Heart right ventricle (tissue), 16 donors: ENCODE results near the gene NCKAP5. TPM values are rescaled to one million over a fixed set of nuclear protein-coding genes. Genes with fewer than 3 reads are reported as not detected.

ENCODE experiments used
- ATAC-seq, 8 donors: fragments of 200-7000 bp; cut with Tn5 transposase; one replicate each; pipeline ENCODE4 v1.9.1; 2020; ENCODE audit warnings: mild to moderate bottlenecking in 8 of 8, moderate library complexity in 8 of 8, moderate number of reproducible peaks in 1 of 8
- DNase-seq, 2 donors: peaks; one replicate each; pipeline ENCODE4 v3.0.0-alpha.2; 2020
- H3K27ac ChIP-seq, 10 donors: fragments of 200-600 bp; sonication (generic) in 2 of 10; one replicate each; pipeline versions ENCODE4 v1.5.0 to v1.8.0; 2020 to 2022; ENCODE audit warnings: mild to moderate bottlenecking in 3 of 10
- H3K27me3 ChIP-seq, 7 donors: fragments of 200-600 bp; one replicate each; pipeline ENCODE4 v1.8.0; 2021 to 2022; ENCODE audit warnings: mild to moderate bottlenecking in 2 of 7
- H3K36me3 ChIP-seq, 9 donors: fragments of 200-600 bp; sonication (generic) in 1 of 9; one replicate each; pipeline versions ENCODE4 v1.5.0 to v1.8.0; 2020 to 2022; ENCODE audit warnings: mild to moderate bottlenecking in 2 of 9
- H3K4me1 ChIP-seq, 9 donors: fragments of 200-600 bp; sonication (generic) in 1 of 9; one replicate each; pipeline versions ENCODE4 v1.5.0 to v1.8.0; 2020 to 2022; ENCODE audit warnings: mild to moderate bottlenecking in 4 of 9
- H3K4me3 ChIP-seq, 10 donors: fragments of 200-600 bp; sonication (generic) in 2 of 10; one replicate each; pipeline versions ENCODE4 v1.5.0 to v1.8.0; 2020 to 2022; ENCODE audit warnings: mild to moderate bottlenecking in 7 of 10, moderate library complexity in 2 of 10
- H3K9me3 ChIP-seq, 11 donors: fragments of 200-600 bp in 10 of 11; sonication (generic) in 2 of 11; one replicate each; pipeline versions ENCODE4 v1.5.0 to v1.8.0; 2013 to 2022; ENCODE audit warnings: mild to moderate bottlenecking in 2 of 11, control low read depth in 1 of 11, moderate library complexity in 1 of 11
- WGBS, 2 donors: extraction: QIAGEN DNeasy Blood & Tissue Kit; methylation state at CpG; one replicate each; pipeline ENCODE4 v1.1.7; 2013; ENCODE audit warnings: inconsistent platforms in 1 of 2; 5-methylcytosine and 5-hydroxymethylcytosine counted together
- intact Hi-C, 10 donors: fragments of 100-400 bp; cut with DNase I; formaldehyde crosslinking; loops; one replicate each; pipeline versions ENCODE4 v1.11.1 to v1.14.2; 2022
- polyA plus RNA-seq, 2 donors: library from polyadenylated mRNA; stranded (reverse); fragments of 200-250 nt; gene quantifications; one replicate each; pipeline ENCODE4 v1.2.3, GENCODE V29; 2013
- total RNA-seq, 10 donors: library from RNA; stranded (reverse); fragmentation: NEBNext Ultra II Directional in 3 of 10; extraction: Animal tissue kit (Norgen Biotek cat#: 25700) in 3 of 10; gene quantifications; one replicate each; pipeline versions ENCODE4 v1.2.1 to v1.2.4, GENCODE V29; 2021 to 2023
- TF ChIP-seq, protein P1 (sequence below), 9 donors: fragments of 200-600 bp; sonication (generic) in 2 of 9; IDR thresholded peaks; one replicate each; pipeline versions ENCODE4 v1.5.0 to v1.8.0; 2021 to 2022; ENCODE audit warnings: antibody characterized with exemption in 9 of 9, mild to moderate bottlenecking in 5 of 9, moderate library complexity in 1 of 9
- donor health status: Arrhythmogenic right ventricular cardiomyopathy.
- donor health status: ischemic (EF 13 %, LVEDD 7.1; RV severe dilation, severe dysfunction).
- donor health status: healthy with polysubstance abuse.
- donor health status: DM: no; HTN: yes; CAD: no.
- donor health status: DM: no; HTN: no; CAD: no.
- donor health status: ischemic (EF 25% LVEDD 6.9; RV normal size, moderate dysfunction).
- donor health status: ischemic (EF 25% LVEDD 5.7; RV mildly dilated, moderate dysfunction).
- donor health status: healthy.
- donor health status: DM: yes; HTN: yes; CAD: no.
- donor health status: Ischemic cardiomyopathy.
- donor health status: ischemic (EF 35%, LVEDD 5.7; RV mildly dilated, moderate dysfunction).
- donor health status: nonischemic (EF 11% LVEDD 7.7; RV severe dilation, severe dysfunction).
- donor health status: DM: yes; HTN: yes; CAD: no.
- donor health status: PGD.
- donor health status: ischemic (EF 29% LVEDD 5.4; RV normal size, mild dysfunction).
- donor health status: nonischemic (EF 23%, LVEDD 6.1; RV moderate dilation, normal function).

Gene NCKAP5
- total and polyA plus RNA-seq, 12 donors = 0.57 to 11.7 (median 6.2) TPM

DNA sequence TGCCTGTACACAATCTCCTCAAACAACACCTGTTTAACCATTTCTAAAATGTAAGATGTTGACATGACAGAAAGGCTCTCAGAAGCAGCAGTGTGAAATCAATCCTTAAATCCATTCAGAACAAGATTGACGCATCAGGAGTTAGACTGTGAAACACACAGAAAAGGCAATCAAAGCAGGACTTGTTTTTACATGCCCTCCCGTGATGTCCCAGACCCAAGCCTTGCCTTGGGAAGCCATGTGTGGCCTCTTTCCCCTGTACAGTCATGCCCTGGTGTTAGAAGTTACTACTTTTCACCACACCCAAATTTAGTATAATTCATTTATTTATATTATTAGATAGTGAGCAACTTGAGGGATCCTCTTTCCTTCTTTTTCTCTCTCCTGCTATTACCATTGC is 115.7 kb downstream of the NCKAP5 start:
- TF ChIP-seq, protein P1, sequence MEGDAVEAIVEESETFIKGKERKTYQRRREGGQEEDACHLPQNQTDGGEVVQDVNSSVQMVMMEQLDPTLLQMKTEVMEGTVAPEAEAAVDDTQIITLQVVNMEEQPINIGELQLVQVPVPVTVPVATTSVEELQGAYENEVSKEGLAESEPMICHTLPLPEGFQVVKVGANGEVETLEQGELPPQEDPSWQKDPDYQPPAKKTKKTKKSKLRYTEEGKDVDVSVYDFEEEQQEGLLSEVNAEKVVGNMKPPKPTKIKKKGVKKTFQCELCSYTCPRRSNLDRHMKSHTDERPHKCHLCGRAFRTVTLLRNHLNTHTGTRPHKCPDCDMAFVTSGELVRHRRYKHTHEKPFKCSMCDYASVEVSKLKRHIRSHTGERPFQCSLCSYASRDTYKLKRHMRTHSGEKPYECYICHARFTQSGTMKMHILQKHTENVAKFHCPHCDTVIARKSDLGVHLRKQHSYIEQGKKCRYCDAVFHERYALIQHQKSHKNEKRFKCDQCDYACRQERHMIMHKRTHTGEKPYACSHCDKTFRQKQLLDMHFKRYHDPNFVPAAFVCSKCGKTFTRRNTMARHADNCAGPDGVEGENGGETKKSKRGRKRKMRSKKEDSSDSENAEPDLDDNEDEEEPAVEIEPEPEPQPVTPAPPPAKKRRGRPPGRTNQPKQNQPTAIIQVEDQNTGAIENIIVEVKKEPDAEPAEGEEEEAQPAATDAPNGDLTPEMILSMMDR (IDR thresholded peaks at IDR 0.05) = no peak
- intact Hi-C loops = no loop called here
- ATAC-seq = no peak
- no peak for DNase-seq
- no peaks in the 10 kb centered on the region for H3K36me3 ChIP-seq
- H3K4me3 ChIP-seq = no peak overlapping the region
- peaks cover 0 to 15% (median 0%) of the 10 kb centered on the region in 11 donors for H3K9me3 ChIP-seq
- WGBS, 2 donors = 91 to 94% methylated on average over 2 of the region's 2 CpGs
- H3K27me3 ChIP-seq = no peaks in the 10 kb centered on the region
- no peak overlapping the region for H3K27ac ChIP-seq
- H3K4me1 ChIP-seq = no peaks in the 10 kb centered on the region

DNA sequence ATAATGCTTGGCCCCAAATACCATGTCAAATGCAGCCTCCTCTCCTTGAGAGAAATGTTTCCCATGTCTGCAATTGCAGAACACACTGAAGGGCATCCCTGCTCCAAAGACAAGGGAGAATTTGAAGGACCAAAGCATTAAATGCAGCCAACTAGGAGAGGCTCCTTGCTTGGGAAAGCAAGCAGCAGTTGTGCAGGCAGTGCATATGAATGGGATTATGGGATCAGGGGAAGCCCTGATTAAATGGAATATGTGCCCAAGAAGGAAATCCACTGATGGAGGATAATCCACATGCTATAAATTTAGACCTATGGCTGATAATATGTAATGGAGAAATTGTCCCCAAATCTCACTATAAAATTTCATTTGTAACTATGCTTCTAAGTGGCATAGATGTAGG is 116.1 kb downstream of the NCKAP5 start:
- no peak overlapping the region for H3K27ac ChIP-seq
- DNase-seq = no peak
- H3K36me3 ChIP-seq = no peaks in the 10 kb centered on the region
- no peaks in the 10 kb centered on the region for H3K27me3 ChIP-seq
- no peaks in the 10 kb centered on the region for H3K4me1 ChIP-seq
- no peak for ATAC-seq
- TF ChIP-seq, protein P1 (IDR thresholded peaks at IDR 0.05) = no peak
- peaks cover 0 to 15% (median 0%) of the 10 kb centered on the region in 11 donors for H3K9me3 ChIP-seq
- intact Hi-C loops = no loop called here
- H3K4me3 ChIP-seq = no peak overlapping the region

DNA sequence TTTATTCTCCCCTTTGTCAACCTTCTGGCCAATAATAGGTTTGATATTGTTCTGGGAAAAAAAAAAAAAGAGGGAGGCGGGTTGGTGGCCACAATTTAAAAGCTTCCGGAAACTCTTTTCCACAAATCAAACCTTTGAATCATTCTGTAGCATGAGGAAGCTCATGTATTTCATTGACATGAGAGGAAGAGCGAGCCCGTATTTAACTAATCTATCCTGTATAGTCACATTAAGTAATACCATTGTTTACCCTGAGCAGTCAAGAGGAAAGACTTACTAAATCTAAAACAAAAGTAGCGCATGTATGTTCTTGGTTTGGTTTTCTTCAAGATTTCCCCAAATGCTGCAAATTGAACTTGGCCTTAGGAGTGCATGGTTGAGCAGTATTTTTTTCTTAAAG is 120.1 kb downstream of the NCKAP5 start:
- no peaks in the 10 kb centered on the region for H3K27me3 ChIP-seq
- no peak overlapping the region for H3K4me3 ChIP-seq
- DNase-seq = no peak
- intact Hi-C loops = no loop called here
- H3K36me3 ChIP-seq = no peaks in the 10 kb centered on the region
- H3K27ac ChIP-seq = no peak overlapping the region
- WGBS, 2 donors = 94 to 97% methylated on average over 5 of the region's 5 CpGs
- no peaks in the 10 kb centered on the region for H3K4me1 ChIP-seq
- TF ChIP-seq, protein P1 (IDR thresholded peaks at IDR 0.05) = no peak
- no peak for ATAC-seq
- peaks cover 0 to 1% (median 0%) of the 10 kb centered on the region in 11 donors for H3K9me3 ChIP-seq

DNA sequence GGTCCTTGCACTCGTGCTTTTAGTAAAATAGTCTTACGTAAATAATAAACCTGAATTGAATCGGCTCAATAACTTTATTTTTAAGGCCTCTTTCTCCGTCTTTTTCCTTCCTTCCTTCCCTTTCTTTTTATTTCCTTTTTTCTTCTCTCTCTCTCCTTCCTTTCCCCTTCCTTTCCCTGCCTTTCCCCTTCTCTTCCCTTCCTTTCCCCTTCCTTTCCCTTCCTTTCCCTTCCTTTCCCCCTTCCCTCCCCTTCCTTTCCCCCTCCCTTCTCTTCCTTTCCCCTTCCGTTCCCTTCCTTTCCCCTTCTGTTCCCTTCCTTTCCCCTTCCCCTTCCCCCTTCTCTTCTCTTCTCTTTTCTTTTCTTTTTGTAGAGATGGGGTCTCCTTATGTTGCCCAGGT is 121.0 kb downstream of the NCKAP5 start:
- 84 to 94% methylated on average over 5 of the region's 5 CpGs for WGBS, 2 donors
- Histone ChIP-seq H3K4me3 (no peak overlapping the region), H3K27me3 (no peaks in the 10 kb centered on the region), H3K36me3 (no peaks in the 10 kb centered on the region), H3K9me3 (no peaks in the 10 kb centered on the region), H3K27ac (no peak overlapping the region), H3K4me1 (no peaks in the 10 kb centered on the region)
- DNase-seq (no peak), ATAC-seq (no peak)
- intact Hi-C loops = no loop called here
- TF ChIP-seq, protein P1 (IDR thresholded peaks at IDR 0.05) = no peak

DNA sequence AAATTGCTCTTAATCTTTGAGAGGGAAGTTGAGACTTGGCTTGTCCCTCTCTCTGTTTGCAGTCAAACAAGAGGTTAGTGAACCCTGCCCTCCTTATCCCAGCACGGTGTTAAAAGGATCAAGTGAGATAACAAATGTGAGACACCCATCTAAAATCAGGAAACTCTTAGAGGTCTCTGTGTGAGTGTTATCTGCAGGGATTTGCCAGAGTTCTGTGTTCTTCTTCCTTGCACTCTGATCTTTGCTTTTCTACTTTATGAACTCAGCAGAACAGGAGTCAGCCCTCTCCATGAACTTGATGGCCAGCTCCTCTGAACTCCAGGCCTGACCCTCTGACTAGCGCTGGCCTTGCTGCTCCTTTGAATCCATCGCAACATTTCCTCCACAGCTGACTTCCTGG is 123.8 kb downstream of the NCKAP5 start:
- WGBS, 2 donors = 46 to 48% methylated on average over 3 of the region's 3 CpGs
- TF ChIP-seq, protein P1 (IDR thresholded peaks at IDR 0.05) = no peak
- intact Hi-C loops = no loop called here

More for the DNA sequence above, 123.8 kb downstream of the NCKAP5 start:
- Histone ChIP-seq H3K9me3 (no peaks in the 10 kb centered on the region), H3K4me3 (no peak overlapping the region), H3K4me1 (no peaks in the 10 kb centered on the region), H3K36me3 (no peaks in the 10 kb centered on the region), H3K27ac (no peak overlapping the region), H3K27me3 (no peaks in the 10 kb centered on the region)
- DNase-seq = no peak
- no peak for ATAC-seq
